Embryonic facial prominence (tissue), 1 donor: Measurements from ENCODE around the gene TEX261.
"Not testable (repeated sequence)": the region's sequence is repeated elsewhere in the genome, so short reads cannot be mapped to it uniquely, and the experiment has no call there.

Source experiments
- DNase-seq: peaks from one replicate; pipeline ENCODE4 v3.0.0-alpha.2; 2016; ENCODE audit errors: extremely low spot score

The TEX261 gene

GRCh38 chr2:70994699-70995425 lies at the start of gene TEX261:
Gene TEX261, minus strand, starts transcription at chr2:70994873. Its CDS starts 116 bp downstream, at chr2:70994757.
- DNase-seq: peak; percentile 40

GRCh38 chr2:71043531-71044407 lies 49.1 kb upstream of the TEX261 start:
- DNase-seq: no peak

- DNase-seq: no peak
Measured at GRCh38 chr2:71042287-71042686, 47.6 kb upstream of the TEX261 start.

- not testable (repeated sequence) for DNase-seq
Measured at GRCh38 chr2:71036296-71036695, 41.6 kb upstream of the TEX261 start.

DNA sequence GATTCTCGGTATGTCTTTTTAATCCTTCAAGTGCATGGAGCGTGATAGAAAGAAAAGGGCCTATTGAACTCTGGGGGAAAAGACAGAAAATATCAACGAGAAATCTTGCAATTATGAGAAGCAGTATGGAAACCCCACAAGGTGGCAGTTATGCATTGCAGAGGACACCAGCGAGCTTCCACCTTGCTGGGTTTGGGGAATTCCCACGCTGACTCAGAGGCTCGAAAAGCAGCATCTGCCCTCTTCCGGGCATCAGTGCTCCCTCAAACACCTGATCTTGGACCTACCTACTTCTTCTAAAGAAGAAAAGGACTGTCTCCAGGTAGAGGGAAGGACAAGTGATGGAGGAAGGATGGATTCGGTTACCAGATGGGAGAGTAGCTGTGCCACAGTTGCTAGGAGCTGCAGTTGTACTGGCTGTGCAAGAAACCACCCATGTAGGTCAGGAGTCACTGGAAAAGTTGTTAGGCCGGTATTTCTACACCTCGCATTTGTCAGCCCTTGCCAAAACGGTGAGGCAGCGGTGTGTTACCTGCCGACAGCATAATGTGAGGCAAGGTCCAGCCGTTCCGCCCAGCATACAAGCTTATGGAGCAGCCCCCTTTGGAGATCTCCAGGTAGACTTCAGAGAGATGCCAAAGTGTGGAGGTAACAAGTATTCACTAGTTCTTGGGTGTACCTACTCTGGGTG lies 29.0 kb upstream of the TEX261 start:
- DNase-seq: not testable (repeated sequence)

- not testable (repeated sequence) for DNase-seq
Measured at GRCh38 chr2:71021394-71021793, 26.7 kb upstream of the TEX261 start.

DNA sequence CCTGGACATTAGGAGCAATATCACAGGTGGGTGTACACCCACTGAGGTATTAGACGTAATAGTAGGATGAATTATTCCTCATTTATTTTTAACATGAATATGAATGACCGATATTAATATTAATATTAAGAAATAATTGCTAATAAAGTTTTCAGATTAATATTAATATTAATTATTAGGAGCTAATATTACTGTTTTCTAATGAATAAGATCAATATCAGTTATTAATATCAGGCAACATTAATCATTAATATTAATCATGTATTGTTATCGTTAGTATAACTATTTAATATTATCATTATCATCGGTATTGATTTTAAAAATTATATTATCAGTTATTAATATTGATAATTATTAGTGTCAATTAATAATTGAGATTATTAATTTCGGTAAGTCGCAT lies 25.3 kb upstream of the TEX261 start:
- not testable (repeated sequence) for DNase-seq

DNA sequence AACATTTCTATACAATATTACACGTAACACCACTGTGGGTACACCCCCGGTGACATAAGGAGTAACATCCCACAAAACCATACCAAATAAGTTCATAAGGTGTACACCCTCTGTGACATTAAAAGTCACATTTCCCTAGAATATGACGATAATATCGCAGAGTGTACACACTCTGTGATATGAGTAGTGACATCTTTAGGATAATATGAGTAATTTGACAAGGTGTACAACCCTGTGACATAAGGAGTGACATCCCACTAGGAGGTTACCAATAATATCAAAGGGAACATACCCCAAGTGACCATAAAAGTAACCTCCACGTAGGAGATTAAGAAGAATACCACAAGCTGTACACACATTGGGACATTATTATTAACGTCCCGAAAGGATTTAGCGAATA lies 24.0 kb upstream of the TEX261 start:
- no peak for DNase-seq

- not testable (repeated sequence) for DNase-seq
Measured at GRCh38 chr2:71011786-71012185, 17.1 kb upstream of the TEX261 start.

GRCh38 chr2:71008342-71008741 lies 13.7 kb upstream of the TEX261 start:
- no peak for DNase-seq

DNA sequence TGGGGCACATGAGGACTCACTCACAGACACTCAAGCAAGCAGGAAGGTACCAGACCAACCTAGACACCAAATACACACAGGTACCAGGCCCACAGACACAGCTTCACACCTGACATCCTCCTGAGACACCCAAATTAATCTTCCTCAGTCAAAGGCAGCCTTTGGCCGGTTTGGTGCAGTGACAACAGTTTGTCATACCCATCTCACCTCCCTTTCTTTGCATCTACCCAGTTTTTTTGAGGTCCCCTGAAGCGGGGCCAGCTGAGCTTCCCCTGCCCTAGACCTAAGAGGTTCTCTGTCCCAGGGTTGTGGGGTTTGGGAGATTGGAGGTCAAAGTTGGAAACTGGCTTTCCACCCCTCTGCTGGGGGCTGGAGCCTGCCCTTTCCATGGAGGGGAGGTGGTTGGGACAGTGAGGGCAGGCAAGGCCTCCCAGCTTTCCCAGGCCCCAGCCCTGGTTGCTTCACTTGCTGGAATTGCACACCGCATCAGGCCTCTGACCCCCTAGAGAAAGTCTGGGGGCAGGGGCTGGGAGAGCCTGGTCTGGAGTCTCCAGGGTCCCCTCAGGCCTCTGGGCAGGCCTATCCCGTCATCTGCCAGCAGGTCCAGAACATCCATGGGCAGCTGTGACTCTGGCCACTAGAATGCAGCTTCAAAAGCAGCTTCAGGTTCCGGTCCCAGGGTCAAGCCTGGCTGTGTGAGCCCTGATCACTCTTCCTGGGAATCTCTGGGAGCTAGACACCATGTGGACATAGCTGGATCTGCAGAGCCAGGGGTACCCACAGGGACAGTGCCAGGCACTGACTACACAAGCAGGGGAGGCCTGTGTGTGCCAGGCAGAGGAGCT lies 12.5 kb upstream of the TEX261 start:
- DNase-seq: no peak

- no peak for DNase-seq
Measured at GRCh38 chr2:71006323-71006722, 11.7 kb upstream of the TEX261 start.

DNA sequence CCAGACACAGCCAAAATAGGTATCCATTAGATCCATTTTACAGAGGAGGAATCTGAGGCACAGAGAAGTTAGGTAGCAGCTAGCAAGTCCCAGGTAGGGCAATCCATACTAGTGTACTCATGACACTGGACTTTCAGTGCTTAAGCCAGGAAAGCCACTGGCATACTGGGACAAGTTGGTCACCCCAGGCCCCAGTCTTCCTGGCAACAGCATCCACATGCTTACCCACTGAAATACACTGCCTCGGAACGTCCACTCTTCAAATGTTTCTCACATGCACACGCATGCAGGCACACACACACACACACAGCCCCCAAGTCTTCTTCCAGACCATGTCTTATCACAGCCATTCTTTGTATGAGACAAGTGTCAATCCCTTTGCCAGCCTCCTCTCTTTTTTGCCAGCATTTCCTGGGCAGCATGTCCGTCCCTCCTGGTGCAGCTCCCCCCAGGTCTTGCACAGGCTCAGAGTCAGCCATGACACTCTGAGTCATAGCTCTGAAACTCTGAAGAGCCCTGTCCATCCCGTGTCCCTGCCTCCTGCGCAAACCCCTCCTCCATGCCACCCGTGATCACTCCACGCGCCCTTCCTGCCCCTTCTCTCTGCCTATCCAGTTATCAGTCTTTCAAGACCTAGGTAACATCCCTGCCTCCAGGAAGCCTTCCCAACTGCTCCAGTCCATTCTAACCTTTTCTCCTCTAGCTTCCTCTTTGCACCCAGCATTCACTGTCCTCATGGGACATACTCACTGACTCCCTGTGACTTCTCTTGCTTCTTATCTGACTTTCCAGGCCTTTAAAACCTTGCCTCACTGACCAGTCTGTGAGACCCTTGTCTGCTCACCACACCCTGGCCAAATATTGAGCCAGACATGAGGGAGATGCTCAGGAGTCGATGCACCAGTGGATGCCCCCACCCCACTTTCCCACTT lies 10.9 kb upstream of the TEX261 start:
- DNase-seq: no peak

DNA sequence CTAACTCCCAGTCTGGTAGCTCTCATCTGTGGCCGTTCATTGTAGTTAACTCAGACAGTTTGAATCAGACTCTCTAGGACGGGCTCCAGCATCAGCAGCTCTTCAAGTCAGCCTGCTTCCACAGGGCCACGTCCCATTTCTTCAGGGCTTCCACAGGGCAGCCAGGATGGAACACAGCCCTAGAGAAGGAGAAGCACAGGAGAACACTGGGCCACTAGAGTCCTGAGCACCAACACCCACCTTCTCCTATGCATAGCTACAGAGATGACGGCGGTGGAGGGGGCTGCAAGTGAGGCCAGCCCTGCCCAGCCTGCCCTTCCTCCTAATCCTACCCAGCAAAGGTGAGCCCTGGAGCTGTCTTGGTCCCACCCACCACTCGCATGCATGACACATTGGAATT lies 10.2 kb upstream of the TEX261 start:
- DNase-seq: no peak

GRCh38 chr2:71003966-71004755 lies 9.5 kb upstream of the TEX261 start:
- no peak for DNase-seq

- no peak for DNase-seq
Measured at GRCh38 chr2:71003396-71003795, 8.7 kb upstream of the TEX261 start.

DNA sequence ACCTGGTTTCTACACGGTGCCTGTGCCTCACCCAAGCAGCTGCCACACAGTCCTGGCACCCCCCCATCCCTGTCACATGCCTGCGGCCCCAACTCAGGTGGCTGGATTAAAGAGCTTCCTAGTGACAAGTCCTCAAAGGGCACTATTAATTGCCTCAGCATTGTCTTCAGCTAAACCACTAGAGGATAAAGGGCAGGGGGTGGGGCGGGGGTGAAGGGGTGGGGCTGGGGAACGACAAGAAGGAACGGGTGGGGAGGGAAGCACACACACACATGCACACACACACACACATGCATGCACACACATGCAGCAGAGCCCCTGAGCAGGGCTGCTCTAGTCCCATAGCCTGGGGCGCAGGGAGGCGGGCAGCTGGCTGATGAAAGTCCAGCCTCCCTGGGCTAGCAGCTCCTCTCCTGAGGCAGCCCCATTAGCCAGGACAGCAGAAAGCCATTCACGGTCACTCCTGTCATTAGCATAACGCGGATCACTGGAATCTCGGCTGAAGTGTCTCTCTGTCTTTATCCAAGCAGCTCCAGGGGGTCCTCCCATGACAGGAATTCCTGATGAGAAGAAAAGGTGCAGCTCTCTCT lies 7.4 kb upstream of the TEX261 start:
- no peak for DNase-seq

GRCh38 chr2:71001592-71001927 lies 6.9 kb upstream of the TEX261 start:
- DNase-seq: no peak
